ENCODE data around the gene KCNQ5. TPM values are rescaled to one million over a fixed set of nuclear protein-coding genes. Genes with fewer than 3 reads are reported as not detected.

KCNQ5 gene
- total RNA-seq, 1 donor from 2014 or later, result not detected

DNA sequence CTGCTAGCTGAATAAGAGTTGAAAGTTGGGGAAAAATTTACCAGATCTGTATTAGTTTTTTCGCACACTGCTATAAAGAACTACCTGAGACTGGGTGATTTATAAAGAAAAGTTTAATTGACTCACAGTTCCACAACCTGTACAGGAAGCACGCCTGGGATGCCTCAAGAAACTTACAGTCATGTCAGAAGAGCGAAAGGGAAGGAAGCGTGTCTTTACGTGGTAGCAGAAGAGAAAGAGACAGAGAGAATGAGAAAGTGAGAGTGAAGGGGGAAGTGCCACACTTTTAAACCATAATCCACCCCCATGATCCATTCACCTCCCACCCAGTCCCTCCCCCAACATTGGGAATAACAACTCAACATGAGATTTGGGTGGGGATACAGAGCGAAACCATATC lies 523.8 kb downstream of the KCNQ5 start:
- Histone ChIP-seq H3K27ac (no peak overlapping the region), H3K4me3 (no peak overlapping the region), H3K4me2 (no peak overlapping the region), H3F3A (ENCODE audit: low read depth) (no peaks in the 10 kb centered on the region), H3K9ac (no peak overlapping the region), H3K79me2 (ENCODE audit: low read depth) (no peaks in the 10 kb centered on the region), H4K20me1 (ENCODE audit: low read depth) (no peaks in the 10 kb centered on the region), H3K36me3 (no peaks in the 10 kb centered on the region), H3K27me3 (no peaks in the 10 kb centered on the region), H3K9me3 (ENCODE audit: low read depth) (no peaks in the 10 kb centered on the region), H3K4me1 (no peaks in the 10 kb centered on the region), H2AFZ (replicated peaks) (no peak overlapping the region)
- no peaks in the 10 kb centered on the region for H3K36me3 Mint-ChIP-seq
- H3K4me3 Mint-ChIP-seq, result no peak overlapping the region
- H3K27ac Mint-ChIP-seq, result no peak overlapping the region
- no peak for DNase-seq (ENCODE audit: low spot score)
- TF ChIP-seq, protein P1, sequence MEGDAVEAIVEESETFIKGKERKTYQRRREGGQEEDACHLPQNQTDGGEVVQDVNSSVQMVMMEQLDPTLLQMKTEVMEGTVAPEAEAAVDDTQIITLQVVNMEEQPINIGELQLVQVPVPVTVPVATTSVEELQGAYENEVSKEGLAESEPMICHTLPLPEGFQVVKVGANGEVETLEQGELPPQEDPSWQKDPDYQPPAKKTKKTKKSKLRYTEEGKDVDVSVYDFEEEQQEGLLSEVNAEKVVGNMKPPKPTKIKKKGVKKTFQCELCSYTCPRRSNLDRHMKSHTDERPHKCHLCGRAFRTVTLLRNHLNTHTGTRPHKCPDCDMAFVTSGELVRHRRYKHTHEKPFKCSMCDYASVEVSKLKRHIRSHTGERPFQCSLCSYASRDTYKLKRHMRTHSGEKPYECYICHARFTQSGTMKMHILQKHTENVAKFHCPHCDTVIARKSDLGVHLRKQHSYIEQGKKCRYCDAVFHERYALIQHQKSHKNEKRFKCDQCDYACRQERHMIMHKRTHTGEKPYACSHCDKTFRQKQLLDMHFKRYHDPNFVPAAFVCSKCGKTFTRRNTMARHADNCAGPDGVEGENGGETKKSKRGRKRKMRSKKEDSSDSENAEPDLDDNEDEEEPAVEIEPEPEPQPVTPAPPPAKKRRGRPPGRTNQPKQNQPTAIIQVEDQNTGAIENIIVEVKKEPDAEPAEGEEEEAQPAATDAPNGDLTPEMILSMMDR (IDR thresholded peaks at IDR 0.05), result no peak
- TF ChIP-seq EZH2phosphoT487 (IDR thresholded peaks at IDR 0.05) (no peak), EZH2 (IDR thresholded peaks at IDR 0.05) (no peak)
- no peaks in the 10 kb centered on the region for H3K27me3 Mint-ChIP-seq (ENCODE audit: insufficient read depth, low read depth)
- H3K4me1 Mint-ChIP-seq, result no peaks in the 10 kb centered on the region
- no peaks in the 10 kb centered on the region for H3K9me3 Mint-ChIP-seq

DNA sequence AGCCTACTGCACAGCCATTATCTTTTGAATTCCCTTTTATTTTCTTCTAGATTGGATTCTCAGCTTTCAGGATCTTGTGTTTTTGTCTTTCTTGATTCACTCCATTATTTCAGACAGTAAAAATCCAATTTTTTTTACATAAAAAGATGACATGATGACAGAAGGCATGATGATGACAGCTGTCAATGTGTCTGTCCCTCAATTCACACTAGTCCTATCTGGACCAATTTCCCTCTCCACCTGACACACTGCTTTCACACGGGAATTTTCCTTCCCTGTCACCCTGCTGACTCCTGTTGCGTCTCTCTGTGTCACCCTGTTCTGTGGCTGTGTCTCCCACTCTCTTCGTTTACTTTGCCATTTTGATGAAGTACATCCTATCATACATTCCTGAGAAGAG lies 529.9 kb downstream of the KCNQ5 start:
- H3K36me3 Mint-ChIP-seq, result no peaks in the 10 kb centered on the region
- no peak overlapping the region for H3K27ac ChIP-seq
- peaks cover 2% of the 10 kb centered on the region for H3K9me3 Mint-ChIP-seq

DNA sequence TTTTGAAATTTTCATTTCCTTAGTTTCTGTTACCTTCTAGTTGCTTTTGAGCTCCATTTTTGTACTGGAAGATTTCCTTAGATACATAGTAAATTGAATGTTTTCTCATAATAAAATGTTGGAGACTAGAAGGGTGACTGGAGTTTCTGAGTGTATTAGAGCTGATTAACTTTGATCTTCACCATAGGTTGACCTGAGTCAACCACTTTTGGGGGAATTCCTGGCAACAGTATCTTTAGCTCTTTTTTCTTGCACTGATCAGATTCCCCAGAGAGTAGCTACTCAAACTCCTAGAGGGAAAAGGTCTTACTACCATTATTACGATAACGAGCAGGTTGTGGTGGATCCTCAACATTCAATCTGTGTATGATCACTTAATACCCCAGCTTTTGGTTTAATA lies 530.7 kb downstream of the KCNQ5 start:
- H3K4me3 ChIP-seq, result no peak overlapping the region
- H4K20me1 ChIP-seq (ENCODE audit: low read depth), result no peaks in the 10 kb centered on the region
- H3K9ac ChIP-seq, result no peak overlapping the region
- H3K79me2 ChIP-seq (ENCODE audit: low read depth), result no peaks in the 10 kb centered on the region
- H3K4me1 ChIP-seq, result no peaks in the 10 kb centered on the region
- H3K4me2 ChIP-seq, result no peak overlapping the region
- TF ChIP-seq, protein P1 (IDR thresholded peaks at IDR 0.05), result no peak
- TF ChIP-seq EZH2phosphoT487 (IDR thresholded peaks at IDR 0.05) (no peak), EZH2 (IDR thresholded peaks at IDR 0.05) (no peak)
- Mint-ChIP-seq H3K27me3 (ENCODE audit: insufficient read depth, low read depth) (peaks cover 4% of the 10 kb centered on the region), H3K36me3 (no peaks in the 10 kb centered on the region), H3K9me3 (peaks cover 3% of the 10 kb centered on the region), H3K4me1 (no peaks in the 10 kb centered on the region), H3K4me3 (no peak overlapping the region), H3K27ac (no peak overlapping the region)
- H3K27ac ChIP-seq, result no peak overlapping the region
- H3F3A ChIP-seq (ENCODE audit: low read depth), result no peaks in the 10 kb centered on the region
- no peaks in the 10 kb centered on the region for H3K9me3 ChIP-seq (ENCODE audit: low read depth)
- H3K27me3 ChIP-seq, result no peaks in the 10 kb centered on the region
- H3K36me3 ChIP-seq, result no peaks in the 10 kb centered on the region
- DNase-seq (ENCODE audit: low spot score), result no peak
- H2AFZ ChIP-seq (replicated peaks), result no peak overlapping the region

More for the DNA sequence above, 529.9 kb downstream of the KCNQ5 start:
- Histone ChIP-seq H3K36me3 (no peaks in the 10 kb centered on the region), H3K4me2 (no peak overlapping the region), H4K20me1 (ENCODE audit: low read depth) (no peaks in the 10 kb centered on the region), H3F3A (ENCODE audit: low read depth) (no peaks in the 10 kb centered on the region), H3K9ac (no peak overlapping the region), H3K27me3 (no peaks in the 10 kb centered on the region), H3K79me2 (ENCODE audit: low read depth) (no peaks in the 10 kb centered on the region), H3K4me1 (no peaks in the 10 kb centered on the region), H3K9me3 (ENCODE audit: low read depth) (no peaks in the 10 kb centered on the region), H2AFZ (replicated peaks) (no peak overlapping the region), H3K4me3 (no peak overlapping the region)
- TF ChIP-seq EZH2phosphoT487 (IDR thresholded peaks at IDR 0.05), result no peak
- TF ChIP-seq EZH2 (IDR thresholded peaks at IDR 0.05), result no peak
- TF ChIP-seq, protein P1 (IDR thresholded peaks at IDR 0.05), result no peak
- H3K4me3 Mint-ChIP-seq, result no peak overlapping the region
- DNase-seq (ENCODE audit: low spot score), result no peak
- H3K4me1 Mint-ChIP-seq, result no peaks in the 10 kb centered on the region
- no peaks in the 10 kb centered on the region for H3K27me3 Mint-ChIP-seq (ENCODE audit: insufficient read depth, low read depth)
- H3K27ac Mint-ChIP-seq, result no peak overlapping the region
